Measurements from ENCODE around the gene METTL1.

The METTL1 gene

DNA sequence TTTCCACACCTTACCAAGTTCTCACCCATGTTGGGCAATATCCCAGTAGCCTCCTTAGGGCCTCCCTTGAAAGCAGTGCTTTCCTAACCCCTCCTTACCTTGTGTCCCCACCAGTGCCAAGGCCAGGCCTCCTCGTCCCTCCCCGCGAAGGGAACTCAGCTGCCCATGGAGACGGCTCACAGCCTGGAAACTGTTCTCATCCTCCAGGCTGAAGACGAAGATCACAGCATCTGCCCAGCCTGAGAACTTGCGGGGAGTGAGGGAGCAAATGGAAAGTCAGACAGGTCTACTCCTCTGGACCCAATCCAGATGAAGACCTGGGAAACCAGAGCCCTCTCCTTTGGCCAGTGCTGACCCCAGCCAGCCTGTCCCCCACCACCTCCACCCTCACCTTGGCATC is 38.0 kb downstream of the METTL1 start:
- no peak for TF ChIP-seq CTCF (IDR thresholded peaks at IDR 0.05)

- TF ChIP-seq CTCF (IDR thresholded peaks at IDR 0.05): no peak
These were observed 38.9 kb downstream of the METTL1 start for GRCh38 chr12:57732726-57733593.

DNA sequence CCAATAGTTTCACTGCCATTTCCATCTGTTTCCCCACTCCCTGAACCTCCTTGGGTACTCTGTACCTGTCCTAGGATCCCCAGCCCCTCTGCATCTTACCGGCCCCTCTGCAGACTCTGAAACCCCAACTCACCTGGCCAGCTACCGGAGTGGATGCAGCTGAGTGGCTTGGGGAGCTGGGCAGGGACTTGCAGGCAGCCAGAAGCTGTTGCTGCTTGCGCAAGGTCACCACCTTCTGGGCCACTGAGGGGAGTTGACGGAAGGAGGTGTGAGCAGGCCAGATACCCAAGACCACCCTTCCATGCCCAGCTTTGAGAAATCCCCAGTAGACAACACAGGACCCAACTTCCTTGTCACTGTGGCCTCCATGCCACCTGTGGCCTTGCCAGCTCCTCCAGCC is 39.6 kb downstream of the METTL1 start:
- no peak for TF ChIP-seq CTCF (IDR thresholded peaks at IDR 0.05)

DNA sequence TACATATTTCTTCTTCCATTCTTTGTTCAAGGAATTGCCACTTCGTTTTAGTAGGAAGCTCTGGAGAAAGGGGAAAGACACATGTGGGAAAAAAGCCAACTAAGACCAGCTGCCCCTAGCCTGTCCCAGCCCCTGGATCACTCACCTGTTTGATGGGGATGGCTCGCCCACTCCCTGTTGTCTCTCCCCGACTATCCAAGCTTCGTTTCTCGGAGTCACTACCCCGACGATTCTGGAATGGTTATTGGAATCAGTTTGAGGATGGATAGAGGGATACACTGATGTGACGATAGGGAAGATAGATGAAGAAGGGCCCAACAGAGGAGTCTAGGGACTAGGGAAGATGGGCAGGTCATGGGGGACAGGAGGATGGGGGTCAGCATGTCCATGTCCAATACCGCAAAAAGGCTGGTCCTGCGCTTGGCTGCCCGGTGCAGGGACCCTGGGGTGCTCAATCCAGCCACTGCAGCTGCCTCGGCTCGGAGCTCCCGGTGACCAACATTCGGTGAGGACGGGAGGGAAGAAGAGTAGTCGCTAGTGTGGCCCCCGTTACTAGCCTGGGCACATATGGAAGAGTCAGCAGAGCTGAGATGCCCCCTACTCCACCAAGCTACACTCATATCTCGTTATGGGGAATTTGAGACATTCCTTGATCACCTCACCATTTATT is 40.4 kb downstream of the METTL1 start:
- no peak for TF ChIP-seq CTCF (IDR thresholded peaks at IDR 0.05)

GRCh38 chr12:57730336-57731067 is 41.4 kb downstream of the METTL1 start:
- TF ChIP-seq CTCF (IDR thresholded peaks at IDR 0.05): no peak

DNA sequence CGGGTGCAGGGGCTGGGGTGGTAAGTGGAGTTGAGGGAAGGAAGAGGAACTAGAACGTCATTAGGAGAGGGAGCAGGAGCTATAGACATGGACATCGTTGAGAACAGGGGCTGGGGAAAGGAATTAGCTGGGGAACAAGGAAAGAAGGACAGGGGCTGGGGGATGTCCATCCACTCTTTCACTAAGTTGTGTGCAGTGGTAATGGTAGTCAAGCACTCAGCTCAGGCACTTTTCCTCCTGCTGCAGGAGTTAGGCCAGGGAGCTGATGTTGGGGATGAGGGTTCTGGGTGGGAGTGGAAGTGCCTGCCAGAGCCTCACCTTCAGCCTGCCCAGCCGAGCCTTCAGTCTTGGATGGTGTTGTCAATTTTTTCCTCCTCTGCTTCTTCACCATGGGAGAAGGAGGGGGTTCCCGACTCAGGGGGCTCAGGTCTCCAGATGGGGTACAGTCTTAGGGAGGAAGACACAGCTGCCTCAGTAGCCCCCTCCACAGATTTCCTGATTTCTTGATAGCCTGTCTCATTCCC is 42.5 kb downstream of the METTL1 start:
- TF ChIP-seq CTCF (IDR thresholded peaks at IDR 0.05): no peak

DNA sequence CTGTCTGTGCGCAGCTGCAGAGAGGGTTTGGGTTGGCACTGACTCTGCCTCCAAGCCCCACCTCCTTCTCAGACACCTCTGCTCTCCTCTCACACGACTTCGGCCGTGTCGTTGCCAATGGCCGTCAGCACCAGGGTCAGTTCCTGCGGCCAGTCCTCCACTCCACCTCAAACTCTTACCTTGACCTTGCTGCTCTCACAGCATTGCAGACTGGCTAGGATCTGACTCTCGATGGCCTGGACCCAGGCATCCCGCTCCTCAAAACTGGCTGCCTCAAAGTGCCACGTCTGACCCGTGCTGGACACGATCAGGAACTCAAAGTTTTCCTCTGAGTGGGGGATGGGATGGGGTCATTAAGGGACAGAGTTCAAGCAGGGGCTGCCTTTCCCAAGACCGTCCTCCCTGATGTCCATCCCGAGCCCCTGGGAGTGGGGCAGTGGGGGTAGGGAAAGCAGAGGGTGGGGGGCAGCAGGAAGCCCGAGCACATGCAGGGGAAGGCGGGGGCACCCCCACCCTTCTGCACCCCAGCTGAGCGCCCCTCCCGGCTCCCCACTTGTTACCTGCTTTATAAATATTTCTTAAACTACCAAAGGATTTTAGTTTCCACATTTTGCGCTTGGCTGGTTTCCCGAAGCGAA is 44.0 kb downstream of the METTL1 start:
- no peak for TF ChIP-seq CTCF (IDR thresholded peaks at IDR 0.05)
